PC-3 (cell line): ENCODE results near the gene ZNF407.

Experiments used
- EZH2 ChIP-seq: fragments of 300-600 bp; sonication (generic); IDR thresholded peaks from one replicate; pipeline ENCODE4 v1.6.1; 2017; ENCODE audit warnings: antibody characterized with exemption, mild to moderate bottlenecking, low read length; ENCODE audit not compliant: unreplicated experiment
- EZH2phosphoT487 ChIP-seq: fragments of 300-600 bp; sonication (generic); IDR thresholded peaks from 2 replicates; pipeline ENCODE4 v1.6.1; 2018; ENCODE audit warnings: mild to moderate bottlenecking, antibody characterized with exemption, low read length, borderline replicate concordance
- TF ChIP-seq, protein P1 (sequence below): fragments of 300-600 bp; sonication (generic); conservative IDR thresholded peaks from 2 replicates; pipeline ENCODE4 v1.5.1; 2017; ENCODE audit warnings: antibody characterized with exemption, low read depth, mild to moderate bottlenecking, low read length

DNA sequence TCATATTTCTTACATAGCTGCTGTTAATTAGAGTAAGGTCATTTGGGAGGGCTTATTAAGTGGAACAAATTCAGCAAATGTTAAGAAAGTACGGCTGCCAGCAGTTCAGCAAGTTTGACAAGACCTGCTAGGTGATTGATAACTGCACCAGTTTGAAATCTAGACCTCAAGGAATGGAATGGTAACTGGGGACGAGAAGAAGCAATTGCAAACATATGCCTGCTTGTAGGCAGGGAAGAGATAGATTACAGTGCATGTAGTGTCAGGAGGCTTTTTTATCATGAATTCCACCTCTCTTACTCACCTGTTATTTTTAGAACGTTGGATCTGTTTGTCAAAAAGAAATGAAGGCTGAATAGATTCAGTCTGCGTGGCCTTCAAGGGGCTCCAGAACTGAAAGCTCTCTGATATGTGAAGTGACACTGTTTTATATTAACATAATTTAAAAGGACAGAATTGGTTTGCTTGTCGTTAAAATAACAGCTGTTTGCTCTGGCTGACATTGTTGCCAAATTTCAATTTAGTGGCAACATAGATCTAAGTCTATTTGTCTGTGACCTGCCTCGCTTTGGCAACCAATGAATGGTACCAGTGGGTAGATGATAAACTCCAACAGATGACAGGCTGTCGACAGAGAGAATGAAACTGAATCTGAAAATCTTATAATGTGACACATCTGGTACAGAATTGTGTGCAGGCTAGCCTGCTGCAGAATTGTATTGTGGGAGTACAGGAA, 199.3 kb downstream of the ZNF407 start:
- TF ChIP-seq, protein P1, sequence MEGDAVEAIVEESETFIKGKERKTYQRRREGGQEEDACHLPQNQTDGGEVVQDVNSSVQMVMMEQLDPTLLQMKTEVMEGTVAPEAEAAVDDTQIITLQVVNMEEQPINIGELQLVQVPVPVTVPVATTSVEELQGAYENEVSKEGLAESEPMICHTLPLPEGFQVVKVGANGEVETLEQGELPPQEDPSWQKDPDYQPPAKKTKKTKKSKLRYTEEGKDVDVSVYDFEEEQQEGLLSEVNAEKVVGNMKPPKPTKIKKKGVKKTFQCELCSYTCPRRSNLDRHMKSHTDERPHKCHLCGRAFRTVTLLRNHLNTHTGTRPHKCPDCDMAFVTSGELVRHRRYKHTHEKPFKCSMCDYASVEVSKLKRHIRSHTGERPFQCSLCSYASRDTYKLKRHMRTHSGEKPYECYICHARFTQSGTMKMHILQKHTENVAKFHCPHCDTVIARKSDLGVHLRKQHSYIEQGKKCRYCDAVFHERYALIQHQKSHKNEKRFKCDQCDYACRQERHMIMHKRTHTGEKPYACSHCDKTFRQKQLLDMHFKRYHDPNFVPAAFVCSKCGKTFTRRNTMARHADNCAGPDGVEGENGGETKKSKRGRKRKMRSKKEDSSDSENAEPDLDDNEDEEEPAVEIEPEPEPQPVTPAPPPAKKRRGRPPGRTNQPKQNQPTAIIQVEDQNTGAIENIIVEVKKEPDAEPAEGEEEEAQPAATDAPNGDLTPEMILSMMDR, result no peak
- TF ChIP-seq EZH2 (no peak), EZH2phosphoT487 (no peak)
